GM12891 (cell line): ENCODE data around the gene BRIP1.

Experiments used
- DNase-seq: peaks from one replicate; pipeline ENCODE4 v3.0.0; 2011; ENCODE audit warnings: low spot score; ENCODE audit not compliant: insufficient read length
- FAIRE-seq: peaks from 2 replicates; lab custom pipeline; 2011; peaks lifted over from hg19 to GRCh38; lab: Jason Lieb, UNC
- PAX5 ChIP-seq: IDR thresholded peaks from 2 replicates; pipeline ENCODE4 v1.6.1; 2011; ENCODE audit warnings: low read length, moderate library complexity, mild to moderate bottlenecking; ENCODE audit not compliant: insufficient read depth, severe bottlenecking
- POLR2A ChIP-seq: IDR thresholded peaks from 2 replicates; pipeline ENCODE4 v1.6.1; 2011; ENCODE audit warnings: low read depth, low read length, control low read depth
- POLR2AphosphoS5 ChIP-seq: IDR thresholded peaks from 2 replicates; pipeline ENCODE4 v1.6.1; 2011; ENCODE audit warnings: low read depth, low read length, control low read depth
- POU2F2 ChIP-seq: IDR thresholded peaks from 2 replicates; pipeline ENCODE4 v1.6.1; 2011; ENCODE audit warnings: low read depth, mild to moderate bottlenecking, control low read depth, low read length, moderate library complexity
- SPI1 ChIP-seq: IDR thresholded peaks from 2 replicates; pipeline ENCODE4 v1.6.1; 2011; ENCODE audit warnings: low read depth, low read length, control low read depth
- TAF1 ChIP-seq: IDR thresholded peaks from 2 replicates; pipeline ENCODE4 v1.6.1; 2011; ENCODE audit warnings: low read depth, low read length, control low read depth

The BRIP1 gene

GRCh38 chr17:61842899-61843298 lies 20.4 kb downstream of the BRIP1 start:
- no peak for TF ChIP-seq POU2F2
- no peak for TF ChIP-seq TAF1
- no peak for TF ChIP-seq POLR2A
- no peak for TF ChIP-seq SPI1
- no peak for TF ChIP-seq PAX5
- no peak for TF ChIP-seq POLR2AphosphoS5
- FAIRE-seq (no peak), DNase-seq (no peak)

GRCh38 chr17:61839300-61839786 lies 24.0 kb downstream of the BRIP1 start:
- TF ChIP-seq POLR2A (no peak), SPI1 (no peak), PAX5 (no peak), POLR2AphosphoS5 (no peak), POU2F2 (no peak)
- FAIRE-seq, result no peak

GRCh38 chr17:61837175-61838051 lies 25.9 kb downstream of the BRIP1 start:
- FAIRE-seq, result no peak
- TF ChIP-seq POLR2A, result no peak
- no peak for TF ChIP-seq PAX5
- TF ChIP-seq TAF1, result no peak
- no peak for TF ChIP-seq SPI1
- TF ChIP-seq POU2F2, result no peak
- TF ChIP-seq POLR2AphosphoS5, result no peak
- DNase-seq, result peak; percentile 21

More at GRCh38 chr17:61839300-61839786, 24.0 kb downstream of the BRIP1 start:
- DNase-seq, result no peak

GRCh38 chr17:61836266-61837174 lies 26.8 kb downstream of the BRIP1 start:
- no peak for TF ChIP-seq POLR2A
- TF ChIP-seq POU2F2, result no peak
- TF ChIP-seq SPI1, result no peak
- TF ChIP-seq TAF1, result no peak
- TF ChIP-seq PAX5, result no peak
- TF ChIP-seq POLR2AphosphoS5, result no peak
- no peak for DNase-seq
- no peak for FAIRE-seq

GRCh38 chr17:61835606-61836005 lies 27.7 kb downstream of the BRIP1 start:
- FAIRE-seq, result no peak
- TF ChIP-seq SPI1 (no peak), POLR2A (no peak), POU2F2 (no peak), POLR2AphosphoS5 (no peak), PAX5 (no peak), TAF1 (no peak)
- no peak for DNase-seq

- TF ChIP-seq POLR2A, result no peak
- TF ChIP-seq PAX5, result no peak
- no peak for TF ChIP-seq POLR2AphosphoS5
- TF ChIP-seq POU2F2, result no peak
- no peak for TF ChIP-seq SPI1
- TF ChIP-seq TAF1, result no peak
- no peak for FAIRE-seq
- DNase-seq, result no peak
Observed at GRCh38 chr17:61834610-61835009, 28.7 kb downstream of the BRIP1 start.

- DNase-seq (no peak), FAIRE-seq (no peak)
- TF ChIP-seq TAF1 (no peak), POU2F2 (no peak), POLR2AphosphoS5 (no peak), POLR2A (no peak), PAX5 (no peak), SPI1 (no peak)
Observed at GRCh38 chr17:61833536-61834193, 29.7 kb downstream of the BRIP1 start.

- DNase-seq (no peak), FAIRE-seq (no peak)
- TF ChIP-seq POLR2AphosphoS5 (no peak), SPI1 (no peak), POLR2A (no peak), POU2F2 (no peak), PAX5 (no peak), TAF1 (no peak)
Observed at GRCh38 chr17:61832463-61832862, 30.9 kb downstream of the BRIP1 start.

- TF ChIP-seq POU2F2 (no peak), POLR2A (no peak), PAX5 (no peak), SPI1 (no peak), POLR2AphosphoS5 (no peak), TAF1 (no peak)
- no peak for FAIRE-seq
- no peak for DNase-seq
Observed at GRCh38 chr17:61831099-61831498, 32.2 kb downstream of the BRIP1 start.
